Liver (tissue), 9 donors: ENCODE measurements around the gene NELL1. TPM values are rescaled to one million over a fixed set of nuclear protein-coding genes. Genes with fewer than 3 reads are reported as not detected.

Experiments used
- DNase-seq: peaks from one replicate; pipeline ENCODE4 v3.0.0-alpha.2; 2017; ENCODE audit warnings: low spot score
- H3K27ac ChIP-seq, 2 donors: one replicate each; pipeline ENCODE4 v1.7.0; 2013; ENCODE audit warnings: inconsistent platforms in 2 of 2, low read length in 2 of 2, control low read depth in 1 of 2, low read depth in 1 of 2, mild to moderate bottlenecking in 1 of 2
- H3K27me3 ChIP-seq, 4 donors: one replicate each; pipeline versions ENCODE4 v1.6.1 to v1.7.0; 2013; ENCODE audit warnings: low read length in 3 of 4, inconsistent platforms in 1 of 4, mild to moderate bottlenecking in 1 of 4, moderate library complexity in 1 of 4; ENCODE audit not compliant: control insufficient read depth in 4 of 4, insufficient read depth in 4 of 4
- H3K36me3 ChIP-seq, 4 donors: one replicate each; pipeline versions ENCODE4 v1.6.1 to v1.7.0; 2013; ENCODE audit warnings: low read length in 3 of 4, mild to moderate bottlenecking in 3 of 4, low read depth in 1 of 4, moderate library complexity in 1 of 4; ENCODE audit not compliant: control insufficient read depth in 4 of 4, insufficient read depth in 3 of 4
- H3K4me1 ChIP-seq, 4 donors: one replicate each; pipeline versions ENCODE4 v1.6.1 to v1.7.0; 2013; ENCODE audit warnings: low read length in 3 of 4, mild to moderate bottlenecking in 3 of 4, moderate library complexity in 1 of 4; ENCODE audit not compliant: control insufficient read depth in 4 of 4, insufficient read depth in 4 of 4
- H3K4me3 ChIP-seq, 3 donors: one replicate each; pipeline versions ENCODE4 v1.6.1 to v1.7.0; 2013; ENCODE audit warnings: low read length in 3 of 3, control low read depth in 1 of 3, low read depth in 1 of 3, mild to moderate bottlenecking in 1 of 3
- H3K9ac ChIP-seq, 2 donors: one replicate each; pipeline ENCODE4 v1.7.0; 2013; ENCODE audit warnings: low read length in 2 of 2, mild to moderate bottlenecking in 2 of 2, moderate library complexity in 2 of 2, control low read depth in 1 of 2, low read depth in 1 of 2
- H3K9me3 ChIP-seq, 4 donors: one replicate each; pipeline versions ENCODE4 v1.6.1 to v1.7.0; 2013; ENCODE audit warnings: low read length in 3 of 4; ENCODE audit not compliant: control insufficient read depth in 4 of 4
- EGR1 ChIP-seq, 2 donors: IDR thresholded peaks; 2 replicates each; pipeline ENCODE4 v1.6.1; 2016 to 2018; ENCODE audit warnings: antibody characterized with exemption in 2 of 2, low read depth in 2 of 2
- FOXA1 ChIP-seq: IDR thresholded peaks from 2 replicates; pipeline ENCODE4 v1.6.1; 2016; ENCODE audit warnings: antibody characterized with exemption
- FOXA2 ChIP-seq: IDR thresholded peaks from 2 replicates; pipeline ENCODE4 v1.6.1; 2016; ENCODE audit warnings: antibody characterized with exemption
- GABPA ChIP-seq, 2 donors: IDR thresholded peaks in 1 of 2; conservative IDR thresholded peaks in 1 of 2; 2 replicates each; pipeline ENCODE4 v1.6.1; 2016; ENCODE audit warnings: antibody characterized with exemption in 2 of 2, mild to moderate bottlenecking in 1 of 2, moderate library complexity in 1 of 2
- HNF4A ChIP-seq, 2 donors: conservative IDR thresholded peaks; 2 replicates each; pipeline ENCODE4 v1.6.1; 2016; ENCODE audit warnings: antibody characterized with exemption in 2 of 2, mild to moderate bottlenecking in 2 of 2
- NR2F2 ChIP-seq: IDR thresholded peaks from 2 replicates; pipeline ENCODE4 v1.6.1; 2016; ENCODE audit warnings: antibody characterized with exemption
- RAD21 ChIP-seq, 2 donors: IDR thresholded peaks; 2 replicates each; pipeline ENCODE4 v1.6.1; 2016; ENCODE audit warnings: antibody characterized with exemption in 2 of 2, mild to moderate bottlenecking in 2 of 2
- RXRA ChIP-seq, 2 donors: IDR thresholded peaks; 2 replicates each; pipeline ENCODE4 v1.6.1; 2017 to 2018; ENCODE audit warnings: antibody characterized with exemption in 2 of 2, mild to moderate bottlenecking in 1 of 2
- SP1 ChIP-seq: IDR thresholded peaks from 2 replicates; pipeline ENCODE4 v1.6.1; 2018; ENCODE audit warnings: antibody characterized with exemption, mild to moderate bottlenecking
- TAF1 ChIP-seq: conservative IDR thresholded peaks from 2 replicates; pipeline ENCODE4 v1.6.1; 2016; ENCODE audit warnings: antibody characterized with exemption, mild to moderate bottlenecking
- WGBS: extraction: QIAGEN DNeasy Blood & Tissue Kit; methylation state at CpG from one replicate; pipeline ENCODE4 v1.1.7; 2013; 5-methylcytosine and 5-hydroxymethylcytosine counted together
- polyA plus RNA-seq, 2 donors: library from polyadenylated mRNA; stranded (reverse) in 1 of 2; unstranded in 1 of 2; fragments of 200-250 nt in 1 of 2; fragments of >200 nt in 1 of 2; fragmentation: Nextera tagmentation in 1 of 2; extraction: Ambion mirVana in 1 of 2; gene quantifications; one replicate each; pipeline versions ENCODE4 v1.2.1 to v1.2.3, GENCODE V29; 2013 to 2015
- total RNA-seq, 2 donors: library from RNA; depleted of rRNA; stranded (reverse); fragments of >200 nt; gene quantifications; one replicate each; pipeline ENCODE4 v1.2.3, GENCODE V29; 2014
- TF ChIP-seq, protein P1 (sequence below): IDR thresholded peaks from 2 replicates; pipeline ENCODE4 v1.6.1; 2016; ENCODE audit warnings: antibody characterized with exemption
- TF ChIP-seq, protein P2 (sequence below): IDR thresholded peaks from 2 replicates; pipeline ENCODE4 v1.6.1; 2016; ENCODE audit warnings: antibody characterized with exemption, mild to moderate bottlenecking
- TF ChIP-seq, protein P3 (sequence below): fragments of 150-350 bp; IDR thresholded peaks from 2 replicates; pipeline ENCODE4 v1.5.1; 2017; ENCODE audit warnings: improper control_type of control experiment, low read depth, low read length; ENCODE audit not compliant: missing input control
- TF ChIP-seq, protein P4 (sequence below): IDR thresholded peaks from 2 replicates; pipeline ENCODE4 v1.6.1; 2016; ENCODE audit warnings: antibody characterized with exemption
- donor health status: healthy.
- donor health status: healthy.
- donor health status: healthy.
- donor health status: healthy.
- donor health status: healthy.

NELL1 gene
- total and polyA plus RNA-seq, 4 donors = not detected

DNA sequence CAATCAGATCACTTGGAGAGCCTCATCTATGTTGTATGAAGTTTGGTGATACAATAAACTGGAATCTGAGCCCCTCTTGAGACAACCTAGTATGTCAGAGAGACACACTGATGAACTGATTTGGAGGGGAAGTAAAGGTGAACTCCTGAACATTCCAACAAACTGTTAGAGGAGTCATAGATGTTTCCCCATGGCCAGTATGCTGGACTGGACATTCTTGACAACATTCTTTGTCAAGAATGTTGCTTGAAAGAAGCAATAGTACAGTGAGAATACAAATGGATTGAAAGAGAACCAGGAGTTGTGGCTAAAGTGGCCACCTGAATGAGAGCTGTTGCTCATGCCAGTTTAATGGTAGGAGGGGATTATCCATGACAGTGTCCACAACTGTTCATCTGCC lies 588.1 kb downstream of the NELL1 start:
- Histone ChIP-seq H3K4me1 (no peaks in the 10 kb centered on the region), H3K9me3 (no peaks in the 10 kb centered on the region), H3K27ac (no peak overlapping the region), H3K36me3 (no peaks in the 10 kb centered on the region), H3K27me3 (peaks cover 0 to 2% (median 0%) of the 10 kb centered on the region in 4 donors), H3K9ac (no peak overlapping the region), H3K4me3 (no peak overlapping the region)
- no peak for TF ChIP-seq NR2F2
- TF ChIP-seq FOXA2 = no peak
- no peak for TF ChIP-seq TAF1
- no peak for TF ChIP-seq FOXA1
- TF ChIP-seq, protein P1, sequence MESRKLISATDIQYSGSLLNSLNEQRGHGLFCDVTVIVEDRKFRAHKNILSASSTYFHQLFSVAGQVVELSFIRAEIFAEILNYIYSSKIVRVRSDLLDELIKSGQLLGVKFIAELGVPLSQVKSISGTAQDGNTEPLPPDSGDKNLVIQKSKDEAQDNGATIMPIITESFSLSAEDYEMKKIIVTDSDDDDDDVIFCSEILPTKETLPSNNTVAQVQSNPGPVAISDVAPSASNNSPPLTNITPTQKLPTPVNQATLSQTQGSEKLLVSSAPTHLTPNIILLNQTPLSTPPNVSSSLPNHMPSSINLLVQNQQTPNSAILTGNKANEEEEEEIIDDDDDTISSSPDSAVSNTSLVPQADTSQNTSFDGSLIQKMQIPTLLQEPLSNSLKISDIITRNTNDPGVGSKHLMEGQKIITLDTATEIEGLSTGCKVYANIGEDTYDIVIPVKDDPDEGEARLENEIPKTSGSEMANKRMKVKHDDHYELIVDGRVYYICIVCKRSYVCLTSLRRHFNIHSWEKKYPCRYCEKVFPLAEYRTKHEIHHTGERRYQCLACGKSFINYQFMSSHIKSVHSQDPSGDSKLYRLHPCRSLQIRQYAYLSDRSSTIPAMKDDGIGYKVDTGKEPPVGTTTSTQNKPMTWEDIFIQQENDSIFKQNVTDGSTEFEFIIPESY = no peak
- TF ChIP-seq, protein P2, sequence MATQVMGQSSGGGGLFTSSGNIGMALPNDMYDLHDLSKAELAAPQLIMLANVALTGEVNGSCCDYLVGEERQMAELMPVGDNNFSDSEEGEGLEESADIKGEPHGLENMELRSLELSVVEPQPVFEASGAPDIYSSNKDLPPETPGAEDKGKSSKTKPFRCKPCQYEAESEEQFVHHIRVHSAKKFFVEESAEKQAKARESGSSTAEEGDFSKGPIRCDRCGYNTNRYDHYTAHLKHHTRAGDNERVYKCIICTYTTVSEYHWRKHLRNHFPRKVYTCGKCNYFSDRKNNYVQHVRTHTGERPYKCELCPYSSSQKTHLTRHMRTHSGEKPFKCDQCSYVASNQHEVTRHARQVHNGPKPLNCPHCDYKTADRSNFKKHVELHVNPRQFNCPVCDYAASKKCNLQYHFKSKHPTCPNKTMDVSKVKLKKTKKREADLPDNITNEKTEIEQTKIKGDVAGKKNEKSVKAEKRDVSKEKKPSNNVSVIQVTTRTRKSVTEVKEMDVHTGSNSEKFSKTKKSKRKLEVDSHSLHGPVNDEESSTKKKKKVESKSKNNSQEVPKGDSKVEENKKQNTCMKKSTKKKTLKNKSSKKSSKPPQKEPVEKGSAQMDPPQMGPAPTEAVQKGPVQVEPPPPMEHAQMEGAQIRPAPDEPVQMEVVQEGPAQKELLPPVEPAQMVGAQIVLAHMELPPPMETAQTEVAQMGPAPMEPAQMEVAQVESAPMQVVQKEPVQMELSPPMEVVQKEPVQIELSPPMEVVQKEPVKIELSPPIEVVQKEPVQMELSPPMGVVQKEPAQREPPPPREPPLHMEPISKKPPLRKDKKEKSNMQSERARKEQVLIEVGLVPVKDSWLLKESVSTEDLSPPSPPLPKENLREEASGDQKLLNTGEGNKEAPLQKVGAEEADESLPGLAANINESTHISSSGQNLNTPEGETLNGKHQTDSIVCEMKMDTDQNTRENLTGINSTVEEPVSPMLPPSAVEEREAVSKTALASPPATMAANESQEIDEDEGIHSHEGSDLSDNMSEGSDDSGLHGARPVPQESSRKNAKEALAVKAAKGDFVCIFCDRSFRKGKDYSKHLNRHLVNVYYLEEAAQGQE = no peak
- TF ChIP-seq HNF4A (conservative IDR thresholded peaks at IDR 0.05) = no peak
- TF ChIP-seq RXRA (IDR thresholded peaks at IDR 0.05) = no peak
- TF ChIP-seq RAD21 (IDR thresholded peaks at IDR 0.05) = no peak
- no peak for TF ChIP-seq EGR1 (IDR thresholded peaks at IDR 0.05; ENCODE audit: low read depth in 2 of 2)
- TF ChIP-seq GABPA (IDR thresholded peaks at IDR 0.05 in 1 of 2, conservative IDR thresholded peaks at IDR 0.05 in 1 of 2) = no peak
- no peak for DNase-seq

DNA sequence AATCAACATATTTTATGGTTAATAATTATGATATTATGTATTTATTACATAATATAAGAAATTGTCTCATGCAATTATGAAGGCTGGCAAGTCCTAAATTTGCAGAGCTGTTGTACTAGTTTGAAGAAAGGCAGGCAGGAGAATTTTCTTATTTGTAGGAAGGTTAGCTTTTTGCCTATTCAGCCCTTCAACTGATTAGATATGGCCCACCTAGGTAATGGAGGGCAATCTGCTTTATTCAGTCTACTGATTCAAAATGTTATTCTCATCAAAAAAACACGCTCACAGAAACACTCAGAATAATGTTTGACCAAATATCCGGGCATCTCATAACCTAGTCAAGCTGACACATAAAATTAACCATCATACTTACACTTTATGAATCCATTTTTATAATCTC lies 589.0 kb downstream of the NELL1 start:
- 56% methylated on average over 2 of the region's 2 CpGs for WGBS
- H3K36me3 ChIP-seq = no peaks in the 10 kb centered on the region
- TF ChIP-seq TAF1 (no peak), FOXA2 (no peak), EGR1 (IDR thresholded peaks at IDR 0.05; ENCODE audit: low read depth in 2 of 2) (no peak), SP1 (no peak), RXRA (IDR thresholded peaks at IDR 0.05) (no peak)
- TF ChIP-seq, protein P3, sequence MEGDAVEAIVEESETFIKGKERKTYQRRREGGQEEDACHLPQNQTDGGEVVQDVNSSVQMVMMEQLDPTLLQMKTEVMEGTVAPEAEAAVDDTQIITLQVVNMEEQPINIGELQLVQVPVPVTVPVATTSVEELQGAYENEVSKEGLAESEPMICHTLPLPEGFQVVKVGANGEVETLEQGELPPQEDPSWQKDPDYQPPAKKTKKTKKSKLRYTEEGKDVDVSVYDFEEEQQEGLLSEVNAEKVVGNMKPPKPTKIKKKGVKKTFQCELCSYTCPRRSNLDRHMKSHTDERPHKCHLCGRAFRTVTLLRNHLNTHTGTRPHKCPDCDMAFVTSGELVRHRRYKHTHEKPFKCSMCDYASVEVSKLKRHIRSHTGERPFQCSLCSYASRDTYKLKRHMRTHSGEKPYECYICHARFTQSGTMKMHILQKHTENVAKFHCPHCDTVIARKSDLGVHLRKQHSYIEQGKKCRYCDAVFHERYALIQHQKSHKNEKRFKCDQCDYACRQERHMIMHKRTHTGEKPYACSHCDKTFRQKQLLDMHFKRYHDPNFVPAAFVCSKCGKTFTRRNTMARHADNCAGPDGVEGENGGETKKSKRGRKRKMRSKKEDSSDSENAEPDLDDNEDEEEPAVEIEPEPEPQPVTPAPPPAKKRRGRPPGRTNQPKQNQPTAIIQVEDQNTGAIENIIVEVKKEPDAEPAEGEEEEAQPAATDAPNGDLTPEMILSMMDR = no peak
- TF ChIP-seq, protein P1 = no peak
- TF ChIP-seq, protein P4, sequence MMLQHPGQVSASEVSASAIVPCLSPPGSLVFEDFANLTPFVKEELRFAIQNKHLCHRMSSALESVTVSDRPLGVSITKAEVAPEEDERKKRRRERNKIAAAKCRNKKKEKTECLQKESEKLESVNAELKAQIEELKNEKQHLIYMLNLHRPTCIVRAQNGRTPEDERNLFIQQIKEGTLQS = no peak
- TF ChIP-seq, protein P2 = no peak

More for the DNA sequence above, 589.0 kb downstream of the NELL1 start:
- H3K9ac ChIP-seq = no peak overlapping the region
- peaks cover 0 to 2% (median under 1%) of the 10 kb centered on the region in 4 donors for H3K27me3 ChIP-seq
- no peak overlapping the region for H3K27ac ChIP-seq
- H3K4me1 ChIP-seq = no peaks in the 10 kb centered on the region
- no peak overlapping the region for H3K4me3 ChIP-seq
- no peaks in the 10 kb centered on the region for H3K9me3 ChIP-seq
- DNase-seq = no peak
